AG09309 (cell line): ENCODE results near the gene BRF1.

ENCODE experiments used
- DNase-seq: peaks from one replicate; pipeline ENCODE4 v3.0.0-alpha.2; 2010; ENCODE audit warnings: low read depth
- H3K4me3 ChIP-seq: 2 replicates; pipeline ENCODE4 v1.5.1; 2011; ENCODE audit warnings: mild to moderate bottlenecking, low read depth, low read length, moderate library complexity; ENCODE audit not compliant: control insufficient read depth
- CTCF ChIP-seq: IDR thresholded peaks from 2 replicates; pipeline ENCODE4 v1.5.1; 2011; ENCODE audit warnings: mild to moderate bottlenecking, low read depth, low read length, inconsistent platforms; ENCODE audit not compliant: insufficient read depth, control insufficient read depth; ENCODE audit errors: missing control alignments

Gene BRF1

GRCh38 chr14:105260959-105261358, 39.8 kb downstream of the BRF1 start:
- TF ChIP-seq CTCF = no peak
- no peak for DNase-seq
- no peak overlapping the region for H3K4me3 ChIP-seq

- no peak for DNase-seq
- H3K4me3 ChIP-seq = no peak overlapping the region
- TF ChIP-seq CTCF = no peak
Measured at GRCh38 chr14:105258846-105259245, 42.0 kb downstream of the BRF1 start.

- H3K4me3 ChIP-seq = no peak overlapping the region
- no peak for TF ChIP-seq CTCF
- DNase-seq = no peak
Measured at GRCh38 chr14:105257464-105257863, 43.3 kb downstream of the BRF1 start.

- no peak for DNase-seq
- no peak overlapping the region for H3K4me3 ChIP-seq
- TF ChIP-seq CTCF = no peak
Measured at GRCh38 chr14:105256292-105256960, 44.4 kb downstream of the BRF1 start.

- H3K4me3 ChIP-seq = no peak overlapping the region
- no peak for TF ChIP-seq CTCF
- DNase-seq = no peak
Measured at GRCh38 chr14:105255021-105255507, 45.7 kb downstream of the BRF1 start.

- no peak for TF ChIP-seq CTCF
- H3K4me3 ChIP-seq = no peak overlapping the region
- no peak for DNase-seq
Measured at GRCh38 chr14:105253329-105253682, 47.5 kb downstream of the BRF1 start.
